ENCODE results near the gene SDC3.

Gene SDC3

DNA sequence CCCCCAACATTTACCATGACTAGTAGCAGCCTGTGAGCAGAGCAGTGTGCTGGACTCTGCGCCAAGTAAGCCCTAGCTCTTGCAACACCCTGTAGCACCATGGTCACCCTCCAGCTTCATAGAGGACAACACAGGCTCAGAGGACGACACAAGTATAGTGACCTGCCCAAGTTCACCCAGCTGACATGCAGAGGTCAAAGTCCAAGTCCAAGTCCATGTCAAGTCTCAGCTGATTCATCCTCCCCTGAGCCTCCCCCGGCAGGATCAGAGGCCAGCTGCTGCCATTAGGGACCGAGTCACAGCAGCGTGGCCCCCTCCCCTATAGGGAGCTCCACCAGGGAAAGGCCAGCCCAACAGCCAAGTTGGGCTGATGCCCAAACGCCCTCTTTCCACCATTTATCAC lies 15.9 kb downstream of the SDC3 start:
- TF ChIP-seq ZBTB7A (IDR thresholded peaks at IDR 0.05; ENCODE audit: low read depth) (no peak), TCF12 (IDR thresholded peaks at IDR 0.05; ENCODE audit: low read depth) (no peak), NFIC (IDR thresholded peaks at IDR 0.05) (no peak), EGR1 (IDR thresholded peaks at IDR 0.05) (no peak), CREB1 (IDR thresholded peaks at IDR 0.05; ENCODE audit: low read depth) (no peak), RAD21 (IDR thresholded peaks at IDR 0.05; ENCODE audit: low read depth) (no peak), EP300 (IDR thresholded peaks at IDR 0.05; ENCODE audit: borderline replicate concordance) (no peak), YY1 (IDR thresholded peaks at IDR 0.05; ENCODE audit: low read depth) (no peak), CEBPB (IDR thresholded peaks at IDR 0.05) (no peak), FOXM1 (IDR thresholded peaks at IDR 0.05; ENCODE audit: borderline replicate concordance, low read depth) (no peak), TAF1 (IDR thresholded peaks at IDR 0.05; ENCODE audit: low read depth) (no peak), TEAD4 (IDR thresholded peaks at IDR 0.05) (no peak)
- TF ChIP-seq, protein P1, sequence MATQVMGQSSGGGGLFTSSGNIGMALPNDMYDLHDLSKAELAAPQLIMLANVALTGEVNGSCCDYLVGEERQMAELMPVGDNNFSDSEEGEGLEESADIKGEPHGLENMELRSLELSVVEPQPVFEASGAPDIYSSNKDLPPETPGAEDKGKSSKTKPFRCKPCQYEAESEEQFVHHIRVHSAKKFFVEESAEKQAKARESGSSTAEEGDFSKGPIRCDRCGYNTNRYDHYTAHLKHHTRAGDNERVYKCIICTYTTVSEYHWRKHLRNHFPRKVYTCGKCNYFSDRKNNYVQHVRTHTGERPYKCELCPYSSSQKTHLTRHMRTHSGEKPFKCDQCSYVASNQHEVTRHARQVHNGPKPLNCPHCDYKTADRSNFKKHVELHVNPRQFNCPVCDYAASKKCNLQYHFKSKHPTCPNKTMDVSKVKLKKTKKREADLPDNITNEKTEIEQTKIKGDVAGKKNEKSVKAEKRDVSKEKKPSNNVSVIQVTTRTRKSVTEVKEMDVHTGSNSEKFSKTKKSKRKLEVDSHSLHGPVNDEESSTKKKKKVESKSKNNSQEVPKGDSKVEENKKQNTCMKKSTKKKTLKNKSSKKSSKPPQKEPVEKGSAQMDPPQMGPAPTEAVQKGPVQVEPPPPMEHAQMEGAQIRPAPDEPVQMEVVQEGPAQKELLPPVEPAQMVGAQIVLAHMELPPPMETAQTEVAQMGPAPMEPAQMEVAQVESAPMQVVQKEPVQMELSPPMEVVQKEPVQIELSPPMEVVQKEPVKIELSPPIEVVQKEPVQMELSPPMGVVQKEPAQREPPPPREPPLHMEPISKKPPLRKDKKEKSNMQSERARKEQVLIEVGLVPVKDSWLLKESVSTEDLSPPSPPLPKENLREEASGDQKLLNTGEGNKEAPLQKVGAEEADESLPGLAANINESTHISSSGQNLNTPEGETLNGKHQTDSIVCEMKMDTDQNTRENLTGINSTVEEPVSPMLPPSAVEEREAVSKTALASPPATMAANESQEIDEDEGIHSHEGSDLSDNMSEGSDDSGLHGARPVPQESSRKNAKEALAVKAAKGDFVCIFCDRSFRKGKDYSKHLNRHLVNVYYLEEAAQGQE (IDR thresholded peaks at IDR 0.05; ENCODE audit: low read depth) = no peak
- TF ChIP-seq, protein P2, sequence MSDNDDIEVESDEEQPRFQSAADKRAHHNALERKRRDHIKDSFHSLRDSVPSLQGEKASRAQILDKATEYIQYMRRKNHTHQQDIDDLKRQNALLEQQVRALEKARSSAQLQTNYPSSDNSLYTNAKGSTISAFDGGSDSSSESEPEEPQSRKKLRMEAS (IDR thresholded peaks at IDR 0.05) = no peak
- TF ChIP-seq, protein P3, sequence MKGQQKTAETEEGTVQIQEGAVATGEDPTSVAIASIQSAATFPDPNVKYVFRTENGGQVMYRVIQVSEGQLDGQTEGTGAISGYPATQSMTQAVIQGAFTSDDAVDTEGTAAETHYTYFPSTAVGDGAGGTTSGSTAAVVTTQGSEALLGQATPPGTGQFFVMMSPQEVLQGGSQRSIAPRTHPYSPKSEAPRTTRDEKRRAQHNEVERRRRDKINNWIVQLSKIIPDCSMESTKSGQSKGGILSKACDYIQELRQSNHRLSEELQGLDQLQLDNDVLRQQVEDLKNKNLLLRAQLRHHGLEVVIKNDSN (IDR thresholded peaks at IDR 0.05) = no peak

GRCh38 chr1:30891227-30891552 lies 17.4 kb downstream of the SDC3 start:
- no peak for TF ChIP-seq EGR1 (IDR thresholded peaks at IDR 0.05)
- TF ChIP-seq YY1 (IDR thresholded peaks at IDR 0.05; ENCODE audit: low read depth) = no peak
- TF ChIP-seq, protein P3 (IDR thresholded peaks at IDR 0.05) = no peak
- TF ChIP-seq, protein P2 (IDR thresholded peaks at IDR 0.05) = no peak
- no peak for TF ChIP-seq NFIC (IDR thresholded peaks at IDR 0.05)
- no peak for TF ChIP-seq ZBTB7A (IDR thresholded peaks at IDR 0.05; ENCODE audit: low read depth)
- no peak for TF ChIP-seq CEBPB (IDR thresholded peaks at IDR 0.05)
- no peak for TF ChIP-seq FOXM1 (IDR thresholded peaks at IDR 0.05; ENCODE audit: borderline replicate concordance, low read depth)
- TF ChIP-seq EP300 (IDR thresholded peaks at IDR 0.05; ENCODE audit: borderline replicate concordance) = no peak
- no peak for TF ChIP-seq CREB1 (IDR thresholded peaks at IDR 0.05; ENCODE audit: low read depth)
- no peak for TF ChIP-seq RAD21 (IDR thresholded peaks at IDR 0.05; ENCODE audit: low read depth)
- no peak for TF ChIP-seq TAF1 (IDR thresholded peaks at IDR 0.05; ENCODE audit: low read depth)
- TF ChIP-seq, protein P1 (IDR thresholded peaks at IDR 0.05; ENCODE audit: low read depth) = no peak
- TF ChIP-seq TCF12 (IDR thresholded peaks at IDR 0.05; ENCODE audit: low read depth) = no peak
- TF ChIP-seq TEAD4 (IDR thresholded peaks at IDR 0.05) = no peak

- no peak for TF ChIP-seq CREB1 (IDR thresholded peaks at IDR 0.05; ENCODE audit: low read depth)
- no peak for TF ChIP-seq EGR1 (IDR thresholded peaks at IDR 0.05)
- TF ChIP-seq RAD21 (IDR thresholded peaks at IDR 0.05; ENCODE audit: low read depth) = no peak
- TF ChIP-seq NFIC (IDR thresholded peaks at IDR 0.05) = no peak
- no peak for TF ChIP-seq TAF1 (IDR thresholded peaks at IDR 0.05; ENCODE audit: low read depth)
- TF ChIP-seq, protein P2 (IDR thresholded peaks at IDR 0.05) = no peak
- no peak for TF ChIP-seq TCF12 (IDR thresholded peaks at IDR 0.05; ENCODE audit: low read depth)
- TF ChIP-seq, protein P3 (IDR thresholded peaks at IDR 0.05) = no peak
These were observed 17.9 kb downstream of the SDC3 start for GRCh38 chr1:30890502-30891226.

GRCh38 chr1:30889511-30889910 lies 19.0 kb downstream of the SDC3 start:
- TF ChIP-seq RAD21 (IDR thresholded peaks at IDR 0.05; ENCODE audit: low read depth) (no peak), EP300 (IDR thresholded peaks at IDR 0.05; ENCODE audit: borderline replicate concordance) (no peak), YY1 (IDR thresholded peaks at IDR 0.05; ENCODE audit: low read depth) (no peak), ZBTB7A (IDR thresholded peaks at IDR 0.05; ENCODE audit: low read depth) (no peak), FOXM1 (IDR thresholded peaks at IDR 0.05; ENCODE audit: borderline replicate concordance, low read depth) (no peak), TEAD4 (IDR thresholded peaks at IDR 0.05) (no peak), CREB1 (IDR thresholded peaks at IDR 0.05; ENCODE audit: low read depth) (no peak), TAF1 (IDR thresholded peaks at IDR 0.05; ENCODE audit: low read depth) (no peak), NFIC (IDR thresholded peaks at IDR 0.05) (no peak), TCF12 (IDR thresholded peaks at IDR 0.05; ENCODE audit: low read depth) (no peak), CEBPB (IDR thresholded peaks at IDR 0.05) (no peak), EGR1 (IDR thresholded peaks at IDR 0.05) (no peak)
- TF ChIP-seq, protein P2 (IDR thresholded peaks at IDR 0.05) = no peak
- TF ChIP-seq, protein P3 (IDR thresholded peaks at IDR 0.05) = no peak
- TF ChIP-seq, protein P1 (IDR thresholded peaks at IDR 0.05; ENCODE audit: low read depth) = no peak

All from Ishikawa (cell line).